MM.1S (cell line): Measurements from ENCODE around the gene MIS12.

Experiments
- CTCF ChIP-seq: fragments of 300-600 bp; sonication (generic); IDR thresholded peaks from 2 replicates; pipeline ENCODE4 v1.5.1; 2016; ENCODE audit warnings: antibody characterized with exemption, low read length, mixed read lengths
- EZH2 ChIP-seq: fragments of 300-600 bp; sonication (generic); optimal IDR thresholded peaks from 2 replicates; pipeline ENCODE3; 2017; ENCODE audit warnings: low read depth, mild to moderate bottlenecking, antibody characterized with exemption, low read length, mixed read lengths
- EZH2phosphoT487 ChIP-seq: fragments of 300-600 bp; sonication (generic); IDR thresholded peaks from 2 replicates; pipeline ENCODE4 v1.6.1; 2018; ENCODE audit warnings: antibody characterized with exemption, low read length

- peak; percentile 96 for TF ChIP-seq CTCF
- no peak for TF ChIP-seq EZH2
- no peak for TF ChIP-seq EZH2phosphoT487
These were observed 47.5 kb upstream of the MIS12 start, which contains the start of gene C1QBP for GRCh38 chr17:5438716-5439445.
